NCI-H1092 (cell line): Measurements from ENCODE around the gene TMEM86A.
"Not testable (repeated sequence)": the region's sequence is repeated elsewhere in the genome, so short reads cannot be mapped to it uniquely, and the experiment has no call there.

ENCODE experiments used
- DNase-seq: peaks from one replicate; lab custom pipeline; 2025; lab: John Stamatoyannopoulos, UW

The TMEM86A gene, protein sequence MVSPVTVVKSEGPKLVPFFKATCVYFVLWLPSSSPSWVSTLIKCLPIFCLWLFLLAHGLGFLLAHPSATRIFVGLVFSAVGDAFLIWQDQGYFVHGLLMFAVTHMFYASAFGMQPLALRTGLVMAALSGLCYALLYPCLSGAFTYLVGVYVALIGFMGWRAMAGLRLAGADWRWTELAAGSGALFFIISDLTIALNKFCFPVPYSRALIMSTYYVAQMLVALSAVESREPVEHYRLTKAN

GRCh38 chr11:18698341-18699268 lies at the start of gene TMEM86A:
TMEM86A (plus strand) TSS chr11:18698779; CDS start chr11:18698887, 108 bp downstream.
- peak; percentile 86 for DNase-seq

GRCh38 chr11:18650353-18650752 lies 48.2 kb upstream of the TMEM86A start:
- no peak for DNase-seq

GRCh38 chr11:18650859-18651557 lies 47.6 kb upstream of the TMEM86A start:
- DNase-seq: no peak

DNA sequence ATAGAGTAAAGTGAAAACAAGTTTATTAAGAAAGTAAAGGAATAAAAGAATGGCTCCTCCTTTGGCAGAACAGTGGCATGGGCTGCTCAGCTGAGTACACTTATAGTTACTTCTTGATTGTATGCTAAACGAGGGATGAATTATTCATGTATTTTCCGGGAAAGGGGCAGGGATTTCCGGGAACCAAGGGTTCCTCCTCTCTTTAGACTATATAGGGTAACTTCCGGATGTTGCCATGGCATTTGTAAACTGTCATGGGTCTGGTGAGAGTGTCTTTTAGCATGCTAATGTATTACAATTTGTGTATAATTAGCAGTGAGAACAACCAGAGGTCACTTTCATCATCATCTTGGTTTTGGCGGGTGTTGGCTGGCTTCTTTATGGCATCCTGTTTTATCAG lies 40.9 kb upstream of the TMEM86A start:
- no peak for DNase-seq

- DNase-seq: not testable (repeated sequence)
These were observed 33.2 kb upstream of the TMEM86A start for GRCh38 chr11:18665353-18665872.

DNA sequence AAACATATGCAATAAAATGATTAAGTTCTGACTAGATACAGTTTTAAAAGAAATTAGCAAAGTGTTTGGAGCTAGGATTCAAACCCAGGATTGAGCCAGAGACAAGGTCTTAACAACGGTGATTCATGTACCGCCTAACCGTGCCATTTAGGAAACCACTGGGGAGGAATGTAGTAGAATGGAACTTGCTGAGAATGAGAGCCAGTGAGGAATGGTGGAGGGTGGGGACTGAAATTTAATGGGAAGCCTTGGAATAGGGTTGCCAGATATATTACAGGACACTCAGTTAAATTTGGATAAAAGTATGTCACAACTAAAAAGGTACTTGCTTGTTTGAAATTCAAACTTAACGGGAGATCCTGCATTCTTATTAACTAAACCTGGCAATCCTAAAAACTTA lies 30.4 kb upstream of the TMEM86A start:
- DNase-seq: no peak

GRCh38 chr11:18669219-18669596 lies 29.4 kb upstream of the TMEM86A start:
- no peak for DNase-seq

GRCh38 chr11:18669711-18670110 lies 28.9 kb upstream of the TMEM86A start:
- no peak for DNase-seq

- no peak for DNase-seq
These were observed 27.3 kb upstream of the TMEM86A start for GRCh38 chr11:18671246-18671645.

GRCh38 chr11:18672209-18672608 lies 26.4 kb upstream of the TMEM86A start:
- DNase-seq: not testable (repeated sequence)

- DNase-seq: no peak
These were observed 21.8 kb upstream of the TMEM86A start for GRCh38 chr11:18676803-18677202.

- DNase-seq: no peak
These were observed 21.0 kb upstream of the TMEM86A start for GRCh38 chr11:18677560-18677959.

DNA sequence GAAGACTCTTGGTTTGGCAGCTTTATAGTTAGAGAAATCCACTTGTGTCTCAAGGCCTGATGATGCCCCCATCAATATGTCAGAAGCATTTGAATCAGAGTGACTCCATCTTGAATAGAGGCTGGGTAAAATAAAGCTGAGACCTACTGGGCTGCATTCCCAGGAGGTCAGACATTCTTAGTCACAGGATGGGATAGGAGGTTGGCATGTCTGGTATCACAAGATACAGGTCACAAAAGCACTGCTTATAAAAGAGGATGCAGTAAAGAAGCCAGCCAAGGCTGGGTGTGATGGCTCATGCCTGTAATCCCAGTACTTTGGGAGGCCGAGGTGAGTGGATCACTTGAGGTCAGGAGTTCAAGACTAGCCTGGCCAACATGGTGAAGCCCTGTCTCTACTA lies 16.6 kb upstream of the TMEM86A start:
- DNase-seq: not testable (repeated sequence)

DNA sequence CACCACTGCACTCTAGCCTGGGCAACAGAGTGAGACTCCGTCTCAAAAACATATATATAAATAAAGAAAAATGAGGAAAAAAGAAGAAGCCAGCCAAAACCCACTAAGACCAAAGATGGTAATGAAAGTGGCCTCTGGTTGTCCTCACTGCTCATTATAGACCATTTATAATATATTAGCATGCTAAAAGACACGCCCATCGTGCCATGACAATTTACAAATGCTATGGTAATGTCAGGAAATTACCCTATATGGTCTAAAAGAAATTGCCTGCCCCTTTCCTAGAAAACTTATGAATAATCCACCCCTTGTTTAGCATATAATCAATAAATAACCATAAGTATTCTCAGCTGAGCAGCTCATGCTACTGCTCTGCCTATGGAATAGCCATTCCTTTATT lies 16.1 kb upstream of the TMEM86A start:
- no peak for DNase-seq

- DNase-seq: no peak
These were observed 14.3 kb upstream of the TMEM86A start for GRCh38 chr11:18684267-18684666.

- DNase-seq: not testable (repeated sequence)
These were observed 7.0 kb upstream of the TMEM86A start for GRCh38 chr11:18691467-18692140.

DNA sequence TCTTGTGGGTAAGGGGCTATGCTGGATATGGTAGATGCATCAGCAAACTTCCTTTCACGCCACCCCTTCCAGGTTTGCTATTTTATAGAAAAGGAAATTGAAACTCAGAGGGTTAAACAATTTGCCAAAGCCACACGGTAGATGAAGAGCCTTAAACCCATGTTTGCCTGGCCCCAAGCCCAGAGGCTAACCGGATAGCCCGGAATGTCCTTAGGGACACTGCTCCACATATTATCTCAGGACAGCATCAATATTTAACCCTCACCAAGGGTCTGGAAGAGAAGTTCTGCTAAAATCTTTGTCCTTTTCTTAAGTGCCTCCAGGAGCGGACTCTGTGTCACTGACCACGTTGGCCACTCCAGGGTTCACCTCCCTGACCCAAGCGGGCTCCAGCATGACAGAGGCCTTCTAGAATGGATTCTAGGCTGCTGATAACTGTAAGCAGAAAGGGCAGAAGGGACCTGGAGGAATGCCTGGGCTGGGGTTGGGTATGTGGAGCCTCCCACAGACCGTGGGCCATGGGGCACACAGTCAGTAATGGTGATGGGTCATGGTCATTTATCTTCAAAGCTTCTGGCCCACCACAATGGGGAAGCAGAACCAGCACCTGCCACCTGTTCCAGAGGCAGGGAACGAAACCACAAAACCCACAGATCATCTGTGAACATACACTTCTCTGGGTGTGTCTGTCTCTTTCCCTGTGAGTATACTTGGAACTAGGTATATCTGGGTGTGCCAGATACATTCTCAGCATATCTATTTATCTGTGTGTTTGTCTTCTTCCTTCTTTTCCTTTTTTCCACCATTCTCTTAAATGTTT lies 5.4 kb upstream of the TMEM86A start:
- DNase-seq: no peak

- DNase-seq: no peak
These were observed 1.8 kb upstream of the TMEM86A start for GRCh38 chr11:18696638-18697225.

- no peak for DNase-seq
These were observed 1.0 kb upstream of the TMEM86A start for GRCh38 chr11:18697576-18697975.

- no peak for DNase-seq
These were observed 654 bp downstream of the TMEM86A start for GRCh38 chr11:18699269-18699596.

DNA sequence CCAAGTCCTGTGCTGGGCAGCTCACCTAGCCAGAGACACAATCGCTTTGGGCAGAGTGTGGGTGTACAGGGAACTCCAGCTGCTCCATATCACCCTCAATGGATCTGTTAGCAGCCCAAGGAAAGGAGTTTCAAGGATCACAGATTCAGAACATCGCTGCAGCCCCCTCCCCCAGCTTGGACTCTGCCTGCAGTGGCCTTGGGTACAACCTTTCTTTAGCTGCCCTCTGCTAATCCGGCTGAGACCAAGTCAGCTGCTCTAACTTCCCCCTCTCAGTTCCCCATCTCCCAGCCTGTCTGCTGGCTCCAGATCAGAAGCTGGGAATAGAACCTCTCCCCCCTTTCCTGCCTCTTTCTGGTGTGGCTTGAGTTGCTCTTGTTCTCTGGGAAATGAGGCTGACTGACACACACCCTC lies 1.3 kb downstream of the TMEM86A start:
- DNase-seq: no peak
